RPMI8226 (cell line): Measurements from ENCODE around the gene SNUPN.
"Not testable (repeated sequence)": the region's sequence is repeated elsewhere in the genome, so short reads cannot be mapped to it uniquely, and the experiment has no call there.

Experiments
- DNase-seq: peaks from one replicate; pipeline ENCODE4 v3.0.0-alpha.2; 2015

SNUPN gene

GRCh38 chr15:75653347-75653913 lies 27.9 kb upstream of the SNUPN start:
- no peak for DNase-seq

GRCh38 chr15:75651810-75652543 lies 26.5 kb upstream of the SNUPN start:
- no peak for DNase-seq

DNA sequence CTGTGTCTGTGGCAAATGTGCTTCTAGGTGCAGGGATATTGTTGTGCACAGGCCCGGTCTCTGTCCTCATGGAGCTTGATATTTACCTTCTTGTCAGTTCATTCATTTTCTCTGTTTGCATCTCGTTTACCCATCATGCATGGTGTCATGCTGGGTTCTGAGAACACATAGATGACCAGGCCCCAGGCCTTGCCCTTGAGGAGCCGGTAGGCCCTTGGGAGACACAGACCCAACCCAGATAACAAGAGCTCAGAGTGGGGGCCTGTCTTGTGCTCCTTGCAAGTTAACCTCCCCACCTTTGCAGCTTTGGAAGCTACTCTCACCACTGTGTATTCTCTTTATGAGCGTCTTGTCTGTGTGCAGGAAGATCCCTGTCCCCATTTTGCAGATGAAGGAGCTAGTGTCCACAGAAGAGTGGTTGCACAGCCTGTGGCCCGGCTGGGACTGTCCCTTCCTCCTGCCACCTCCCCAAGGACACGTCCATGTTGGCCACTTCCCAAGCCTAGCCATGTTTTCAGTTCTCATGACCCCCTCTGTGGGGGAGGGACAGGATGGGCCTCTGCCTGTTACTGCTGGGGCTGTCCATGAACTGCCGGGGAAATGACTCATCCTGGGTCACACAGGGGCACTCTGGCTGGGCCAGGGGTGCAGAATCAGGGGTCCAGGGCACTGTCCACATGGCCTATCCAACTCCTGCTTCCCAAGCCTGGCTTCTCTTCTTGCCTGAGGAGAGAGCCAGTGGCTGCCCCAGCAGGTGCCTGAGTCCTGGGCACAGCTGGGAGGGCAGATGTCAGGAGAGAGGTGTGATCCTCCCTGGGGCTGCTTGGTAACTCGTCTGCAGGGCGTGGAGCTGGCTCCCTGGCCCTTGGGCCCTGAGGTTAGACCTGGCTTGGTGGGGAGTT lies 25.6 kb upstream of the SNUPN start:
- DNase-seq, result no peak

GRCh38 chr15:75649848-75650247 lies 24.3 kb upstream of the SNUPN start:
- no peak for DNase-seq

GRCh38 chr15:75649045-75649761 lies 23.7 kb upstream of the SNUPN start:
- no peak for DNase-seq

DNA sequence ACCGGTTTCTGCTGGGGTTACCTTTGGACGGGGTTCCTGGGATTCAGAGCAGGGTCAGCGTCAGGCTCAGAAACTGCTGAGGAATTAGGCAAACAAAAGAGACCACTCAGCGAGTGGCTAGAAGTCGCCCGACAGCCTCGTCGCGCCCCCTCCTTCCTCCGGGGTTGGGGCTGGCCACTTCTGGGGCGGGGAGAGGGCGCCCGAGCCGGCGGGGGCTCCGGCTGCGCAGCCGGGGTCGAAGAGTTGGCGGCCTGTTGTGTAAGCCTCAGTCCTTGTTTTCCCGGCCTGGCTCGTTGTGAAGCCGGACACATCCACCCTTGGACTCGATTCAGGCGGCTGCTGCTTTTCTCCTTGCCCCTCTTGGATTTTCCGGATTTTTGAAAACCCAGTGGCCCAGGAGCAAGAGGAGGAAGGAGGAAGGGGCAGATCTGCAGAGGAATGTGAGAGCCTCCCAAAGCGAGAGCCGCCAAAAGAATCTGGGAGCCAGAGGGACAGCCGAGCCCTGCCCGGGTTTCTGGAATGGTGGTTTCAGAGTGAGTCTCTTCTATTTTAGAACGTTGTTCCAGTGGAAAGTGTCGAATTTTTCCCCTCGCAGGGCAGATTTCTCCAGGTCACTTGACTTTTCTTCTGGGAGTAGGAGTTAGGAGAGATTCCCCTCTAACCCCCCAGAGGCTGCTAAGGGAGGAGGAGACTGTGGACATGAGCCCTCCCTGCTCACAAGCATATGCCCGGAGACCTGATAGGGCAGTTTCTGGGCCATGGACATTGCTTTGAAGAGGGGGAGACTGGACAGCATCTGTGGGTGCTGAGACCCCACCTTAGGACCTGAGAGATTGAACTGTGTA lies 22.9 kb upstream of the SNUPN start:
- no peak for DNase-seq

DNA sequence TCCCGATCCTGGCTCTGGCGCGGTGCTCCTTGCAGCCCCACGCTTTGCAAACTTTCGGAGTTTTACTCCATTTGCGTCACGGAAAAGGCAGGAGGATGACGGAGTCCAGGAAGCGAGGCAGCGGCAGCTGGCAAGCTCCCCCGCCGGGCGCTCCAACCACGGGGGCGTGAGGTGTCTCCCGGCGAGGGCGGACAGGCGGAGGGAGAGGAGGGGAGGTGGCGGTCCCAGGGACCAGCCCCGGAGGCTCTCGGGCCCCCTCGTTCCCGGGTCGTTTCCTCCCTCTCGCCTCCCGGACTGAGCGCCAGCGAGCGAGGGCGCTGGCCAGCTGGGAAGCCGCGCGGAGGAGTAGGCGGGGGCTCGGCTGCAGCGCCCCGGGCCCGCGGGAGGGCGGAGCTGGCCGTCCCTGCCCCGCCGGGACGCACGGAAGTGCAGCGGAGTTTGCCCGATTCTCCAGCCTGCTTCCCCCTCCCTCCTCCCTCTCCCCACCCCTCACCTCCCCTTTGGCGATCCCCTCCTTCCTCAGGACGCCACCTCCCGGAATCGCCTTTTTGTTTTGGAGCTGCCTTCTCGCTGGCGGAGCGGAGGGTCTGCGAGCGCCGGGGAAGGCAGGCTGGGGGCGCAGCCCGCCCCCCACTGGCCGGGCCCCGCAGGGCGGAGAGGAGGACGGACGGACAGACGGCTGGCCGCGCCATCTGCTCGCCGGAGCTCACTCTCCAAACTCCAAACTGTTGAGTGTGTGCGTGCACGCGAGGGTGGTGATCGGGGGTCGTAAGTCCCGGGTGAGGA lies 22.0 kb upstream of the SNUPN start, which contains the start of gene SNX33:
Gene SNX33 (plus strand): TSS at position 543 of the 786 bp plus-strand sequence. CDS start 1,191 bp downstream, outside the sequence.
- peak; percentile 81 for DNase-seq

DNA sequence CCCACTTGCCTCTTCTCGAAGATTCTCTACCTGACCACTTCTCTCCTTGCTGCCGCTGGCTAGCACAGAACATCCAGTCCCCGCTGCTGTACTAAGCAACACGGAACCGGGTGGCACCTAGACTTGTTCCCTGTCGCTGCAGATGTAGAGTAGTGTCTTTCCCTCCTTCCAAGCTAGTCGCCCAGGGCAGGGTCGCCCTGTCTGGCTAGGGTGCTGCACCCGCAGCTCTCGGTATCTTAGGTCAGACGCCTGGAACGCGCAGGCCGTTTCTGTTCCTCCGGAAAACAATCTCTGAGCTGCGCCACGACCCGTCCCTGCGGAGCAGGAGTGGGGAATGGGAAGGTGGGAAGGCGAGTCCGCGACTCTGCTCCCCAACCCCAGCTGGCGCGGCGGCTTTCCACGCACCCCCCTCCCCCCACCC lies 21.4 kb upstream of the SNUPN start:
- DNase-seq, result peak; percentile 34

DNA sequence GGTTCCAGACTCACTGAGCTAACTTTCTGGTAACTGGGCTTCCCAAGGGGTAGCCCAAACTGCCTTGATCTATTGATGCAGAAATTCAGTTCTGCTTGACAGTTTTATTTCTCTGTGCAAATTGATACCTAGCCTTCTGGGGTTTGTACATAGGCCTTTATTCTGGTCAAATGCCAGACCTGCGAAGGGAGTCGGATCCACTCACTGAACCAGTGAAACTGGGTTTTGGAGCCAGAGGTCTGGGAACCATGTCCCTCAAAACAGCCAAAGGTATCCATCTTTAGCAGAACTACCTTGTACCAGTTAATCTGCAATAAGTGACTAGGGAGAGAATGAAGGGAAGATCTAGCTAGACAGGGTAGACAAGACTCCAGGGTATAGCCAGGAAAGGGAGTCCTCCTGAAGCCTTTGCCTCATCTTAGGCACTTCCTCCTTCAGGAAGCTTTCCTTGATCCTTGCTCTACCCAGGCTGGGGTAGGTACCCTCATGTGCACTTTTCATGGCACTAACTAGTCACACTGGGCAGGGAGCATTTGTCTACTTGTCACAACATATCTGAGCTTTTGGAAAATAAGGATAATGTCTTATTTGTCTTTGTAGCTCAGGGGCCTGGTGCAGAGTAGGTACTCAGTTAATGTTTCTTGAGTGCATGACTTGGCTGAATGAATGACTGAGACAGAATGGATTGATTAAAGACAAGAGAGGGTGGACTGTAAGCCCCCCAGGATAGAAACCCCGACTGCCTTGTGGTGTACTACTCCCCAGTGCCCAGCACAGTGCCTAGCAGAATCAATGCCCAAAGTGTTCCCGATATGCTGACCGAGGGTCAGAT lies 20.8 kb upstream of the SNUPN start:
- DNase-seq, result no peak

DNA sequence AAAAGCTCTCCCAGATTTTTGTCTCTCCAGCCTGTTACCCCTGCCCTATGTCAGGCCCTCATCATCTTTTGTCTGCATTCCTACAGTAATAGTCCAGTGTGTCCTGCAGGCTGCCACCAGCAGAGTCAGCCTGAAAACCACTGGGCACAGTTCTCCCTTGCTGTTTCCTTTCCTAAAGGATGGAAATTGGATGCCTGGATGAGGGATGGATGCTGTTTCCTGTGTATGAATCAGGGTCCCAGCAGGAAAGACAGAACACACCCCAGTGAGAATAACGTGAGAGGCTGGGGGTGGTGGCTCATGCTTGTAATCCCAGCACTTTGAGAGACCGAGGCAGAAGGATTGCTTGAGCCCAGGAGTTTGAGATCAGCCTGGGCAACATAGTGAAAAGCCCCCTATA lies 18.9 kb upstream of the SNUPN start:
- no peak for DNase-seq

DNA sequence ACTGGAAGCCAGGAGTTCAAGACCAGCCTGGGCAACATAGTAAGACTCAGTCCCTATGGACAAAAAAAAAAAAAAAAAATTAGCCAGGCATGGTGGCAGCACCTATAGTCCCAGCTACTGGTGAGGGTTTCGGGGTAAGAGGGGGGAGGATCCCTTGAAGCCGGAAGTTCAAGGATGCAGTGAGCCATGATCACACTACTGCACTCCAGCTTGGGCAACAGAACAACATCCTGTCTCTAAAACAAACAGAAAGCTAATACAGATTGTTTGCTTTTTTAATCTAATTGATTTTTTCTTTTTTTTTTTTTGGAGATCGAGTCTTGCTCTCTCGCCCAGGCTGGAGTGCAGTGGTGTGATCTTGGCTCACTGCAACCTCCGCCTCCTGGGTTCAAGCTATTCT lies 16.1 kb upstream of the SNUPN start:
- DNase-seq, result no peak

- no peak for DNase-seq
These were observed 15.6 kb upstream of the SNUPN start for GRCh38 chr15:75641179-75641503.

GRCh38 chr15:75640483-75641178 lies 15.1 kb upstream of the SNUPN start:
- peak; percentile 83 for DNase-seq

DNA sequence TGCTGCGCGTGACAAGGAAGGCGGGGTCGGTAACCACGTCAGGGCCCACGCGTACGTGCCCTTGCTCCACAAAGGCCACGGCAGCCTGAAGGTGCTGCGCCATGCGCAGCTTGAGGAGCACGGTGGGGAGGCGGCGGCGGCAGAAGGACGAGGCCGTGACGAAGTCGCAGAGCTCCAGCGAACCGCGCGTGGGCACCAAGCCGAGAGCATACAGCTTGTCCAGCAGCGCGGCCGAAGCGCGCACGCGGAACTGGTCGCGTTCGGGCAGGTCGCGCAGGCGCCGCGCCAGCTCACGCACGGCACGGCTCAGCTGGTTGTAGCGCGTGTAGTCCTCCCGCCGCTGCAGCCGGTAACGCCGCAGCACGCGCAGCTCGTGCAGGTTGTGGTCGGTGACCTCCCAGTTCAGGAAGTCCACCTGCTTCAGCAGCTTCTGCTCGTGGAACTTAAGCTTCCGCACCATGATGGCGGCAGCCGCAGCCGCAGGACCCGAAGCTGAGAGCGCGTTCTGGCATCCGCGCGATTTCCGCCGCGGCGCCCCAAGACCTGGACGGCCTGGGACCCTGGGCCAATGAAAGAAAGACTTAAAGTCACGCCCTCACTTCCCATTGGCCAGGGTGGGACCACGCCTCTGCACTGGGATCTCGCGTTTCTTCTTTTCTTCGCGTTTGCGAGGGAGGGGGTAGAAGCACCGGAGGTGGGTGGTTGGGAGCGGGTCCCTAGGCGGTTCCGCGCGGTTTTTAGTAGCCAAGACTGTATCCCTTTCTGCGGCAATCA lies 14.4 kb upstream of the SNUPN start, which contains the start of gene IMP3:
Gene IMP3 (minus strand): TSS at position 516 of the 774 bp plus-strand sequence. CDS start 56 bp downstream, at position 460.
- DNase-seq, result peak; percentile 100

DNA sequence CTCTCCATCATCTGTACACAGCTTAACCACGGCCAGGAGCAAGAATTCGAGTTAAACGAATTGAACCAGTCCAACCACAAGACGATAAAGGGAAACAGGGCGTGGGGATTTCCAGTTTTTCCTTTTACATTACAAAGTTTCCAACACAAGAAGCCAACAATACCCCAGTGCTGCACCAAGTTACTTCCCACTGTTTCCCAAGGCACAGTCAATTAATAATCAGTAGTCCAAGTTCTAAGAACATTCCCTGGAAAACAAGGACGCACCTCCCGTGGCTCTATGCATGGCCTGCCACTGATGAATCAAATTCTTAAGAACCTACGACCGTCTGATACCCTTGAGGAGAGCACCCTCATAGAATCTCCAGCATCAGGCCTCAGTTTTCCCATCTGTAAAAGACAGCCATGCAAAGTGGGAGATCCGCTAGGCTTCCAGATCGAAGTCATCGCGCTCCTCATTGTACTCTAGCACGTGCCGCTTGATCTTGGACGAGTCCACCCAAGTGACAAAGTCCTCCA lies 13.7 kb upstream of the SNUPN start:
- DNase-seq, result no peak

- DNase-seq, result no peak
These were observed 11.9 kb upstream of the SNUPN start for GRCh38 chr15:75637245-75638009.

DNA sequence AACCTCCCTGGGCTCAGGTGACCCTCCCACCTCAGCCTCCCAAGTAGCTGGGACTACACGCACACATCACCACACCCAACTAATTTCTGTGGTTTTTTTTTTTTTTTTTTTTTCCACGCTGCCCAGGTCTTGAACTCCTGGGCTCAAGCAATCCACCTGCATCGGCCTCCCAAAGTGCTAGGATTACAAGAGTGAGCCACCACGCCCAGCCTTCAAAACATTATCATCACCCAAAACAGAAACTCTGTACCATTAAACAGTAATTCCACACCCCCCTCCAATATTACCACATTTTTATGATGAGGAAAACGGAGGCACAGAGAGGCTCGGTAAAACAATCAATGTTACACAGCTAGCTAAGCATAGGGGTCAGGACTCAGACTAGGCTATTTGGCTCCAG lies 10.5 kb upstream of the SNUPN start:
- DNase-seq, result no peak

GRCh38 chr15:75633922-75634321 lies 8.4 kb upstream of the SNUPN start:
- not testable (repeated sequence) for DNase-seq
